ENCODE data around the gene SYTL2.

- TF ChIP-seq POLR2A (IDR thresholded peaks at IDR 0.05): no peak
- TF ChIP-seq POLR2AphosphoS5 (IDR thresholded peaks at IDR 0.05): no peak
- no peak for TF ChIP-seq CTCF (IDR thresholded peaks at IDR 0.05)
Measured at GRCh38 chr11:85803303-85803702, 7.6 kb downstream of the SYTL2 start.
